Measurements from ENCODE around the gene HLCS.
"Not testable (repeated sequence)": the region's sequence is repeated elsewhere in the genome, so short reads cannot be mapped to it uniquely, and the experiment has no call there.

HLCS gene

DNA sequence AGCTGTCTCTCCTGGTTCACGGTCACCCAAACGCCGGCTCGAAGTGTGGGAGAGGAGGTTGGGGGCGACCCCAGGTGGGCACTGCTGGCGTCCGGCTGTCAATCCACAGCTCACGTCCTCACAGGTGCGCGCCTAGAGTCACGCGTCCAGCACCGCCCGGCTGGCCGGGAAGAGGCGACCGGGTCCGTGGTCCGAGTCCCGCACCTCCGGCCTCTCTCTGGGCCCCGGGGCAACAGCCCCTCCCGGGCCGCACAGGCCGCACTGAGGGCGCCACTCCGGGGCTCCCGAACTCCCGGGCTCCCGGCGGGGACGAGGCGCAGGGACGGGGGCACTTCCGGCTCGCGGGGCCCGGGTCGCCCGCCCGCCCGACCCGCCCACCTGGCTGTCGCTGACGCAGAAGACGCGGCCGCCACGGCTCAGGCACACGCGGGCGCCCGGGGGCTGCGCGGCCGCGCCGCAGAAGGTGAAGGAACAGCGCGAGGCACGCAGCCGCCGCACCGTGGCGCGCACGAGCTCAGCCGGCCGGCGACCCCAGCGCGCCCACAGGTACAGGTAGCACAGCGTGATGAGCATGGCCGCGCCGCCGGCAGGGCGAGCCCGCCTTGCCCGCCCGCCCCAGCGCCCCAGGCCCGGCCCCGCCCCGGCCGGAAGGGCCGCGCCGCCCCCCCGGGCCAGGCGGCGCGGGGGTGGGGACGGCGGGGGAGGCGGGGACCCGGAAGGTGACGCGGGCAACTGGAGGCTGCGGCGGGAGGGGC is at the start of gene HLCS:
Gene HLCS, minus strand, starts transcription at position 604 of the 755 bp plus-strand sequence. Its CDS starts 31 bp downstream, at position 573.
- peak; percentile 60 for DNase-seq

DNA sequence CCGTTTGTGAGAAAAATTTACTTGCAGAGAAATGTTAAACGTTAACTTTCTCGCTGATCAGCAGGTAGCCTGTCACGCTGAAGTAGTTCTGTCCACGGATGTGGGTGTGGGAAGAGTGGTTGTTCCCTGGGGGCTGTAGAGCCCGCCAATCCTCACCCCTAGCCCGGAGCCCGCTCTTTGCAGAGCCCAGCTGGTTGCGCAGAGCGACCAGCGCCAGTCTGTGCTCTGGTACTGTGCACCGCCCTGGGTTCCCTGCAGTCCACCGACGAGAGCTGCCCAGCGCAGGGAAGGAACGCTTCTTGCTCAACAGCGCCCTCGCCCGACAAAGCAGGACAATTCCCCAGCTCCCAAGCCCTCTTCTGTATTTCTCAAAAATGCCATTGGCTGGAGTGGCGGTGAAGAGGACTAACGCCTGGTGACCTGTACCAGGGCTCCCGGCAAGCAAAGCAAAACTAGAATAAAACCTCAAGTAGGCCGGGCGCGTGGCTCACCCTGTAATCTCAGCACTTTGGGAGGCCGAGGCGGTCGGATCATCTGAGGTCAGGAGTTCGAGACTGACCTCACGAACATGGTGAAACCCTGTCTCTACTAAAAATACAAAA is 43.4 kb upstream of the HLCS start:
- DNase-seq: peak; percentile 76

DNA sequence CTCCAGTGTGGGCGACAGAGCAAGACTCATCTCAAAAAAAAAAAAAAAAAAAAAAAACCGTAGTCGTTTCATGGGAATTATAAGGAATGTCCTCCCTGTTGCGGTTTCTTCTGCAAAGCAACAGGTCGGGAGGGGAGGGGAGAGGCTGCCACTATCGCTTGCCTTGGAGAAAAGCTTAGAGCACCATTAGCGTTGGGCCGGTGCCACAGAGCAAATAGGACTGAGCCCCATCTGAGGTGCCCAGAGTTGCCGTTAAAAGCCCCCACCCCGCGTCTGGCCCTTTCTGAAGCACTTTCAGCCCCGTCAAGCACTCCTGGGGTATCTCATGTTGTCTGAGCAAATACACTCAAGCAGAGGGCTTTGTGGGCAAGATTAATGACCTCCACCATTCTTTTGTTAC is 42.3 kb upstream of the HLCS start:
- no peak for DNase-seq

DNA sequence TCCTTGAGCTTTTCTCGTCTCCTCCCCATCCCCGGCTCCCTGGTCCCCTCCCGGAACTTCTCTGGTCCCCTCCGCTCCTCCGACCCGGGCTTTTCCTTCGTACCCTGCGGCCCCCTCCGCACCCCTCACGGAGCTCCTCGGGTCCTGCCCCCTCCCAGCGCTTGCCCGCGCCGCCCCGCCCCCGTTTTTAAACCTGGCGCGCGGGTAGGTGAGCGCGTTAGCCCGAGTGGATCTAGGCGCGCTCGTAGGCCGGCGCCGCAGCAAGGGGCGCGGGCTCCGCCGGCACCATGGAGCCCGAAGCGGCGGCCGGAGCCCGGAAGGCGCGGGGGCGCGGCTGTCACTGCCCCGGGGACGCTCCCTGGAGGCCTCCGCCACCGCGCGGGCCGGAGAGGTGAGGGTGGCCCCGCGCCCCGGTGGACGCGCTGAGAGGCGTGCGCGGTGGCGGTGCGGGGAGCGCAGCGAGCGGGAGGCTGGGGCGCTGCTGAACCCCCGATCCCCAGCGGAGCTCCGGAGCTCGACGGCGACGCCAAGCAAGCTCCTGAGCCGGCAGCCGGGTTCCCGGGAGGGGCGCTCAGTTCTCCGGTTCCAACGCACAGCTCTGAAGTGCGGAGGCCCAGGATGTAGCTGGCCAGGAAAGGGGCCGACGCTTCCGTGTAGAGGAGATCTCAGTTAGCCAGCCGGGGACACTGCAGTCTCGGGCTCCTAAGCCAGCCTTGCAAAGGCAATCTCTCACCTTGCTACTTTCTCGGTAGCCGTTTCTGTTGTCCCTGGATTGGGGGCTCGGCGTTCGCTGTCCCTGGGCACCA is 40.2 kb upstream of the HLCS start, which contains the start of gene RIPPLY3:
Gene RIPPLY3, plus strand, starts transcription at position 217 of the 806 bp plus-strand sequence. Its CDS starts 71 bp downstream, at position 288.
- no peak for DNase-seq

DNA sequence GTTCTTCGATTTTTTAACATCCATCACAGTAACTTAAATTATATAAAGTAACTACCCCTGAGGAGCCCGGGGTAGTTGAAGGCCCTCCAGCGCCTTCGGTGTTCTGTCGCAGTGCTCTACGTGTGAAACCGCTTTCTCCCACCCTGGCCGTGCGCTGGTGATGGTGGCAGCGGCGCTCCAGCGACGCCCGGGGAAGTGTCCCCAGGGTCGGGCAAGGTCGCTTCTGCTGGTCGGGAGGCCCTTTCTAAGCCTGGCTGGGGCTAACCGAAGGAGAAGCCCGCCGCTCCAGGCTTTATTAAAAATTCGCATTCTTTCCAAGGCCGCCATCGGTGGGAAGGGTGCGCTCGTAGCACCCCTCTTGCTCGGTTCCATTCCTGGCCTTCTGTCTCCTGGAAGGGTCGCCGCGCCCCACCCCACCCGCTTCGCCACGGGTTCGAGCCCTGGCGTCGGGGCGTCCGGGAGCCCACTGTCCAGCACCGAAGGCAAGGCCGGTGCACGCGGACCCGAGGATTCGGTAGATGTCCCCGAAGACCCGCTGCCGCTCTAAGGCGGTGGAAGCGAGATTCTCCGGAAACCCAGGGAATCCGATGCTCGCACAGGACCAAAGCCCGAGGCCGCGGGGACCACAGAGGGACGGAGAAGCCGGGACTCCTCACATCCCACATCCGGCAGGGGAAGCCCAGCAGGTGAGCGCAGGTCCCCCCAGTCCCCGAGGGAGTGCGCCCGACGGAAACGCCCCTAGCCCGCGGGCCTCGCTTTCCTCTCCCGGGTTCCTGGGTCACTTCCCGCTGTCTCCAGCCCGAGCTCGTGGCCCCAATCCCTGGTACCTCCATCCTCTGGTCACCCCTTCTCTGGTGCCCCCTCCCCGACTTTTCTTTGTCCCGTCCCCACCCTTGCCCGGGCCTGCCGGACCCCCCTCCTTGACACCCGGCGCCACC is 39.3 kb upstream of the HLCS start:
- DNase-seq: no peak

DNA sequence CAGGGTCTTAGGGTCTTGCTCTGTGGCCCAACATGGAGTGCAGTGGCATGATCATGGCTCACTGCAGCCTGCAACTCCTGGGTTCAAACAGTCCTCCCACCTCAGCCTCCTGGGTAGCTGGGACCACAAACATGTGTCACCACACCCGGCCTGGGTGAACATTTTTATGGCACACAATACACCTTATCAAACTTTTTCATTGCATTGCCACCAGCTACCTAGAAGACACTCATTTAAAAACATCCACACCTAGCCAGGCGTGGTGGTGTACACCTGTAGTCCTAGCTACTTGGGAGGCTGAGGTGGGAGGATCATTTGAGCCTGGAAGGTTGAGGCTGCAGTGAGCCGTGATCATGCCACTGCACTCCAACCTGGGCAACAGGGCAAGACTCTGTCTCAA is 37.4 kb upstream of the HLCS start:
- DNase-seq: not testable (repeated sequence)

DNA sequence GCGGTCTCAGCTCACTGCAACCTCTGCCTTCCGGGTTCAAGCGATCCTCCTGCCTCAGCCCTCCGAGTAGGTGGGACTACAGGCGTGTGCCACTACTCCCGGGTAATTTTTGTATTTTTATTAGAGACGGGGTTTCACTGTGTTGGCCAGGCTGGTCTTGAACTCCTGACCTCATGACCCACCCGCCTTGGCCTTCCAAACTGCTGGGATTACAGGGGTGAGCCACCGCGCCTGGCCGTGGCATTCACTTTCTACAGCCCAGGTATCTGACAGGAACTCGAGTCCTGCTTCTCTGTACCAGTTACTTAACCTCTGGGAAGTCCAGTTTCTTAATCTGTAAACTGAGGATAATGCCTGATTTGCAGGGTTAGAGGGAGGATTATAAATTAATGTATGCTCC is 36.4 kb upstream of the HLCS start:
- not testable (repeated sequence) for DNase-seq

DNA sequence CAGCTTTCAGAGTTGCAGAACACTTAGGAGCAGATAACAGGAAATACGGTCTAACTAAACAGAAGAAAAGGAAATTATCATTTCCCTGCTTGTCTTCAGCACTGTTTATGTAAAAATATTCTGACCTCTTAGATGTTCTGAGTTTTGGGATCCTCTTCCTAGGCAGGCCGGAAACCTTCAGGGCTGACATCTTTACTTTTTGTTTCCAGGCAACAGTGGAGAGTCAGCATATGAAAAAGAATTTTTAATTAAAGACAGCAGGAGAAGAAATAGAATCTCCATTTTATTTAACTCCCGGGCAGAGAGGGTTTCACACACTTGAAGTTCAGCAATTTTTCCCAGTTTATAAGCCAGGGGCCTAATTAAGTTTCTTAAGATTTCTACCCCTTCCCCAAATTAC is 35.0 kb upstream of the HLCS start:
- no peak for DNase-seq

DNA sequence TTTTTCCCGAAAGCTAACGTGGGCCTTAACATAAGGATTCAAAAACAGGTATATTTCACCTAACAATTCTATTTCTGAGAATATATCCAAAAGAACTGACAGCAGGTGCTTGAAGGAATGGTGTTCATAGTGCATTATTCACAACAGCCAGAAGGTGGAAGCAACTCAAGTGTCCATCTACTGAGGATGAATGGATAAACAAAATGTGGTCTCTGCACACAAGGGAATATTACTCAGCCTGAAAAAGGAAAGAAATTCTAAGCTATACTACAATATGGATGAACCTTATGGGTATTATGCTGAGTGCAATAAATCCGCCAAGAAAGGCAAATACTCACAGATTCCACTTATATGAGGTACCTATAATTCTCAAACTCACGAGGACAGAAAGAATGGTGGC is 33.9 kb upstream of the HLCS start:
- DNase-seq: peak; percentile 25

DNA sequence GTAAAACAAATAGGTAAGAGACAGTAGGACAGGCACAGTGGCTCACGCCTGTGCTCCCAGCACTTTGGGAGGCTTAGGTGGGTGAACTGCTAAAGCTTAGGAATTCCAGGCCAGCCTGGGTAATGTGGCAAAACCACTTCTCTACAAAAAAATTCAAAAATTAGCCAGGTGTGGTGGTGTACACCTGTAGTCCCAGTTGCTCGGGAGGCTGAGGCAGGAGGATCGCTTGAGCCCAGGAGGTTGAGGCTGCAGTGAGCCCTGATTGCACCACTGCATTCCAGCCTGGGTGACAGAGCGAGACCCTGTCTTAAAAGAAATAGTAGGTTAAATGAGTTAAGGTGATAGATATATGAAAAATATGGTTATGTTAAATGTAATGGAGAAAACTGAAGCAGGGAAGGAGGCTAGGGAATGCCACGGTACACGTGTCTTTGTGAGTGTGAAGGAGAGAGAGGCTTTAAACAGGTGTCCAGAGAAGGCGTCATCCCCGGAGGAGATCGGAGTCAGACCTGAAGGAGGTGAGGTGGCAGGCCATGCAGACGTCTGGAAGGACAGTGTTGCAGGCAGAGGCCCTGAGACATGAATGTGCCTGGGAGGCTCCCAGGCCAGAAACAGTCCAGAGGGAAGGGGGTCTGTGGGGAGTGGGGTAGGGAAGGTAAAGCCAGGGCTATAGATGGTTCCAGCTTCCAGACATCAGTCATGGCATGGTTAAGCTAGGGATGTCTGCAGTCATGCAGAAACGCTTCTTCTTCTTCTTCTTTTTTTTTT is 32.8 kb upstream of the HLCS start:
- no peak for DNase-seq

DNA sequence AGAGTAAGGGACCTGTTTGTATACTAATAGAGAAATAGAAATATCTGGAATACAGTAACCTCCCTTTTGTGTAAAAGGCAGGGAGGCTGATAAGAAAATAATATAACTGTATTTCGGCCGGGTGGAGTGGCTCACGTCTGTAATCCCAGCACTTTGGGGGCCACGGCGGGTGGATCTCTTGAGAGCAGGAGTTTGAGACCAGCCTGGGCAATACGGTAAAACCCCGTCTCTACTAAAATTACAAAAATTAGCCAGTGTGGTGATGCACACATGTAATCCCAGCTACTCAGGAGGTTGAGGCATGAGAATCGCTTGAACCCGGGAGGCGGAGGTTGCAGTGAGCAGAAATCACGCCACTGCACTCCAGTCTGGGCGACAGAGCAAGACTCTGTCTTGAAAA is 28.8 kb upstream of the HLCS start:
- DNase-seq: not testable (repeated sequence)

DNA sequence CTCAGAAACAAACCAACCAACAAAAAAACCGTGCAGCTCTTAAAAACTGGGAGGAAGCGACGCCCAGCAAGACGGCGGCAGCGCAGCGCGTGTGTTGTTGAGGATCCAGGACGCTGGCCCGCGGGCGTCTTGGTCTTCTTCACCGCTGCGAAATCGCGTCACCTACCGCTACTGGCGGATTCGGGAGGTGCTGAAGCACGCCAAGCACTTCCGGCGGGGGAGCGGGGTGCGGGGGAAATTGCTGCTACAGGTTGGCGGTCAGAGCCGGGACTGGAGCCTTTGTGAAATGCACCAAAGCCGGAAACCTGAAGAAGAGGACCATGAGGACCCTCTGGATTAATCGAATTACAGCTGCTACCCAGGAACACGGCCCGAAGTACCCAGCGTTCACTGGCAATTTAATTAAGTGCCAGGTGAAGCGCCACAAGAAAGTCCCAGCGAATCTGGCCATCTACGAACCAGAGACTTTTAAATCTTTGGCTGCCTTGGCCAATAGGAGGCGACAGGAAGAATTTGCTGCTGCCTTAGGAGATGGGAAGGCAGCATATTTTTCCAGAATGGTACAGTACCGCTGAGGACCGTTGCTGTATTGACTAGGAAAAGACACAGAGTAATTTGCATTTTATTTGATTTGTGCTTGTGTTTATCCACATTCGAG is 28.2 kb upstream of the HLCS start:
- DNase-seq: no peak

DNA sequence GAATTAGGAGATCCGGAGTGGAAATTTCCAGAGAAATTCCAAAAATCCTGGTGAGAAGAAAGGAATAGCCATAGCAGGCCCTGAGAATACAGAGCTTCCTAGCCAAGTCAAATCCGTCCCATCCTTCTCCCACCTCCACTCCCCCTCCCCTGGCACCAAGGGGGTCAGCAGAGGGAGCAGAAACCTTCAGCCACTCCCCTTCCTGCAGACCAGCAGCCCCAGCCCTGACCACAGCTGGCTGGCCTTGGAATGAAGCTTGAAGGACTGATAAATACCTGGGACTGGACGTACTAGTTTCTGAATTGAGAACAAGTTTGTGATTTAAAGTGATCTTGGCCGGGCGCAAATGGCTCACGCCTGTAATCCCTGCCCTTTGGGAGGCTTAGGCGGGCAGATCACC is 26.2 kb upstream of the HLCS start:
- no peak for DNase-seq

DNA sequence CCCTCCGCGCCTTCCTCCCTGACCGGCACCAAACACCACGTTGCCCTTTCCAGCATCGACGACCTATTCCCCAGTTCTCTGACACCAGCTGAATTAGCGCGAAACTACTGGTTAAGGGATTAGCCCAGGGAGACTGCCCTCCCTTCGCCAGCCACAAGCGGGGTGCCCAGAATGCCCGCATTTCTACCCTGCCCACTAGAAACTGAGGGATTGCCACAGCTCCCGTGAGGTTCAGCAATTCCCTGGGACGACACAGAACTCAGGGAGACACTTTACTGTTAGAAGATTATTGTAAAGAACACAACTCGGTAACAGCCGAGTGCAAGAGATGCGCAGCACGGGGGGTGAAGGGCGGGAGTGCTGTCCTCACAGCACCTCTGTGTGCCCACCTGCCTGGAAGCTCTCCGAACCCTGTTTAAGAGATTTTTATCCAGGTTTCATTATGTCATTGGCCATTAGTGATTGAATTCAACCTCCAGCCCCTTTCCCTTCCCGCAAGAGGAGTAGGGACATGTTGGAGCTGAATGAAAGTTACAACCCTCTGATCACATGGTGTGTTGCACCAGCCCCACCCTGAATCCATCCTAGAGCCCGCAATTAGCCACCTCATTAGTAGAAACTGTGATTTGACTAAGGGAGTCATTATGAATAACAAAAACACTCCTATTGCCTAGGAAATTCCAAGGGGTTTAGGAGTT is 24.2 kb upstream of the HLCS start:
- no peak for DNase-seq

DNA sequence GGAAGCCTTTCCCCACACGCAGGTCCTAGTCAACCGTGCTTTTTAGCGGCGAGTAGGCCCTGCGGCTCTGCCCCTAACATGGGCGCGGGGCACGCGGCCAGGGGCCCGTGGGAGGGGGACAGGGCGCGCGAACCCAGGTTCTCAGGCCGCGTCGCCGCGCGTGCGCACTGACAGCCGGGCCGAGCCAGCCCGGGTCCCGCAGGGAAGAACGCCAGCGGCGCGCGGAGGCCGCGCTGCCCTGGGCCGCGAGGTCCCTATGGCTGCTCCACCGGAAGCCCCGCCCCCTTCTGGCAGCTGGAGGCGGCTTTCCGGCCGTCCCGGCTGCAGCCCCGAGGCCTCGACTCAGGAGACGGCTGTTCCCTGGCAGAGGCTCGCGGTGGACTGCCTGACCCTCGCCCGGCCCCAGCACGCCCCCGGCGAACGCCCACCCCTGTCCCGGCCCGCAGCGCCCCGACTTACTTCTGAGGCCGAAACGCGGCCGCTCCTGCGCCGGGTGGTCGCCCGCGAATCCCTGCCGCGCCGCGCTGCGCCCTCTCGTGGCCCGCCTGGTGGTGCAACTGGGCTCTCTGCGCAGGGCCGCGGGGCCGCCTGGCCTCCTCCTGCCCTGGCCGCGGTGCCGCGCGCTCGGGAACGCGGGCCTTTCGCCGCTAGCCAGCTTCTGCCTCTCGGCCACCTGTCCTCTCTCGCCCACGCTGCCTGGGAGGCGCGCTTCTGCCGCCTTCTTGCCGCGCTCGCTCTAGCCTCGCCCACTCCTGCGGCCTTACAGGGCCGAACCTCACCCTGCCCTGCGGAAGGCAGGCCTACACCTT is 23.4 kb upstream of the HLCS start:
- DNase-seq: peak; percentile 89

DNA sequence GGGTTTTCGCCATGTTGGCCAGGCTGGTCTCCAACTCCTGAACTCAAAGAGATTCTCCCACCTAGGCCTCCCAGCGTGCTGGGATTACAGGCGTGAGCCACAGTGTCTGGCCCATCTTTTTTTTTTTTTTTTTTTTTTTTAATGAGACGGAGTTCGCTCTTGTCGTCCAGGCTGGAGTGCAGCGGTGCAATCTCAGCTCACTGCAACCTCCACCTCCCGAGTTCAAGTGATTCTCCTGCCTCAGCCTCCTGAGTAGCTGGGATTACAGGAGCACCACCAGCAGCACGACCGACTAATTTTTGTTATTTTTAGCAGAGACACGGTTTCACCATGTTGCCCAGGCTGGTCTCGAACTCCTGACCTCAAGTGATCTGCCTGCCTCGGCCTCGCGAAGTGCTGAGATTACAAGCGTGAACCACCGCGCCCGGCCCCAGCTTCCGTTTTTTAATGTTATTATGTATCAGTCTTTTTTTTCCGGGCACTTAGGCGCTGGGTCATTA is 22.8 kb upstream of the HLCS start:
- DNase-seq: not testable (repeated sequence)

DNA sequence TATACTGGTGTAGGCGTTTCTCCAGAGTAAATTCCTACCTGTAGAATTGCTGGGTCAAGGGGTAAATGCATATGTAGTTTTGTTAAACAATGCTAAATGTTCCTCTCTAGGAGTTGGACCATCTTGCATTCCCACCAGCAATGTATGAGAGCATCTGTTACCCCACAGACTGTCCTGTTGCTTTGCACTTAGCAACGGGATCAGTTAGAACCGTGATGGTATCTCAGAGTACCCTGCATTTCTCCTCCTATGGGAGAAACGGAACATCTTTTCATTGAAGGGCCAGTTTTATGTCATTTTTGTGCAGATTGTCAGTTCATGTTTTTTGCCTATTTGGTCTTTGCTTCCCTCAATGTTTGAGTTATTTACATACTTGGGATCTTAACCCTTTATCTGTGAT is 22.1 kb upstream of the HLCS start:
- no peak for DNase-seq

DNA sequence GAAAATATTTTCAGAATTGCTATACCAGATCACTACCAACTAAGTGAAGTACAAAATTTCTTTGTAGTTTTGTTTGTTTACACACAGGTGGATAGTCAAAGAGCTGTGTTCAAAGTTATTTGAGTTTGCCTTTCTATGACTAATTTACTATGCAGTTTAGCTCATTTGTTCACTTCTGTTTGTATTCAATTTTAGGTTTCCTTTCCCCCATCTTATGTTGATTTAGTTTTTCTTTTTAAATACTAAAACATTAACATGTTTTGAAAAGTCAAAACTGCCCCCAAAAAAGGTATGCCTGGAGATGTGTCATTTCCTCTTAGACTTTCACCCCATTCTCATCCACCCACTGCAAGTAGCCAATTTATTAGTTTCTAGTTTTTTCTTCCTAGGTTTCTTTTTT is 21.4 kb upstream of the HLCS start:
- DNase-seq: no peak

Measured in NCI-H226 (cell line).